Bronchial epithelial cell (primary cell): ENCODE measurements around the gene SEPTIN10. TPM values are rescaled to one million over a fixed set of nuclear protein-coding genes. Genes with fewer than 3 reads are reported as not detected.

Experiments used
- DNase-seq: peaks from one replicate; pipeline ENCODE4 v3.0.0-alpha.2; 2010; ENCODE audit warnings: low read depth
- FAIRE-seq: peaks from 2 replicates; lab custom pipeline; 2011; peaks lifted over from hg19 to GRCh38; lab: Jason Lieb, UNC
- H3K27me3 ChIP-seq: 2 replicates; pipeline ENCODE4 v1.5.1; 2011; ENCODE audit warnings: low read length; ENCODE audit not compliant: control insufficient read depth, insufficient read depth
- H3K36me3 ChIP-seq: 2 replicates; pipeline ENCODE4 v1.5.1; 2011; ENCODE audit warnings: low read length; ENCODE audit not compliant: control insufficient read depth, insufficient read depth
- H3K4me3 ChIP-seq: 2 replicates; pipeline ENCODE4 v1.5.1; 2011; ENCODE audit warnings: mild to moderate bottlenecking, low read depth, low read length, control low read depth
- total RNA-seq: library from RNA; depleted of rRNA; stranded (reverse); fragments of >200 nt; gene quantifications from 2 replicates; pipeline ENCODE4 v1.2.1, GENCODE V29; 2014
- TF ChIP-seq, protein P1 (sequence below): IDR thresholded peaks from 2 replicates; pipeline ENCODE4 v1.5.1; 2011; ENCODE audit warnings: mild to moderate bottlenecking, moderate library complexity, low read length, control low read depth, inconsistent platforms; ENCODE audit not compliant: insufficient read depth, severe bottlenecking

The SEPTIN10 gene
- total RNA-seq, 1 donor from 2014 or later: 62.4 TPM

- FAIRE-seq (no peak), DNase-seq (no peak)
- H3K36me3 ChIP-seq: no peaks in the 10 kb centered on the region
- no peak overlapping the region for H3K4me3 ChIP-seq
- peaks cover 1% of the 10 kb centered on the region for H3K27me3 ChIP-seq
- TF ChIP-seq, protein P1, sequence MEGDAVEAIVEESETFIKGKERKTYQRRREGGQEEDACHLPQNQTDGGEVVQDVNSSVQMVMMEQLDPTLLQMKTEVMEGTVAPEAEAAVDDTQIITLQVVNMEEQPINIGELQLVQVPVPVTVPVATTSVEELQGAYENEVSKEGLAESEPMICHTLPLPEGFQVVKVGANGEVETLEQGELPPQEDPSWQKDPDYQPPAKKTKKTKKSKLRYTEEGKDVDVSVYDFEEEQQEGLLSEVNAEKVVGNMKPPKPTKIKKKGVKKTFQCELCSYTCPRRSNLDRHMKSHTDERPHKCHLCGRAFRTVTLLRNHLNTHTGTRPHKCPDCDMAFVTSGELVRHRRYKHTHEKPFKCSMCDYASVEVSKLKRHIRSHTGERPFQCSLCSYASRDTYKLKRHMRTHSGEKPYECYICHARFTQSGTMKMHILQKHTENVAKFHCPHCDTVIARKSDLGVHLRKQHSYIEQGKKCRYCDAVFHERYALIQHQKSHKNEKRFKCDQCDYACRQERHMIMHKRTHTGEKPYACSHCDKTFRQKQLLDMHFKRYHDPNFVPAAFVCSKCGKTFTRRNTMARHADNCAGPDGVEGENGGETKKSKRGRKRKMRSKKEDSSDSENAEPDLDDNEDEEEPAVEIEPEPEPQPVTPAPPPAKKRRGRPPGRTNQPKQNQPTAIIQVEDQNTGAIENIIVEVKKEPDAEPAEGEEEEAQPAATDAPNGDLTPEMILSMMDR: no peak
These were observed 115.6 kb downstream of the SEPTIN10 start for GRCh38 chr2:109497911-109498870.

GRCh38 chr2:109497463-109497862 lies 116.3 kb downstream of the SEPTIN10 start:
- FAIRE-seq: no peak
- no peak overlapping the region for H3K4me3 ChIP-seq
- no peaks in the 10 kb centered on the region for H3K36me3 ChIP-seq
- peaks cover 1% of the 10 kb centered on the region for H3K27me3 ChIP-seq
- no peak for DNase-seq
- TF ChIP-seq, protein P1: no peak

DNA sequence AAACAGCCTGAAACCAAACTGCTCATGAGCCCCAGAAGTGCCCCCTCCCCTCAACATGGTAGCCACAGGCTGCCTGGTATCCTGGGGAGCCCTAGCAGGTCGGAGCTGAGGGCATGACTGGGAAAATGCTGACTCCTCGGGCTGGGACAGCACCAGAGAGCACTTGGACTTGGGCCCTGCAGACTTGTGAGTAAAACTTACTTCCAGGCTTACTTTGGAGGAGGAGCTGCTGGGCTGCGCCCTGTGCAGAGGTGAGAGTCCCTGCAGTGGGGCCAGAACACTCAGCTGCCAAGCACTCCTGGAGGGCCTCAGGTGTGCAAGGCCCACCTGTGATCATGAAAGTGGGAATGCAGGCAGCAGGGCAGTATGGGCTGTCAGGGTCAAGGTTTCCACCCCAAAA lies 119.4 kb downstream of the SEPTIN10 start:
- H3K4me3 ChIP-seq: no peak overlapping the region
- no peaks in the 10 kb centered on the region for H3K36me3 ChIP-seq
- DNase-seq (no peak), FAIRE-seq (peak; percentile 13)
- TF ChIP-seq, protein P1: no peak
- H3K27me3 ChIP-seq: peaks cover 5% of the 10 kb centered on the region

DNA sequence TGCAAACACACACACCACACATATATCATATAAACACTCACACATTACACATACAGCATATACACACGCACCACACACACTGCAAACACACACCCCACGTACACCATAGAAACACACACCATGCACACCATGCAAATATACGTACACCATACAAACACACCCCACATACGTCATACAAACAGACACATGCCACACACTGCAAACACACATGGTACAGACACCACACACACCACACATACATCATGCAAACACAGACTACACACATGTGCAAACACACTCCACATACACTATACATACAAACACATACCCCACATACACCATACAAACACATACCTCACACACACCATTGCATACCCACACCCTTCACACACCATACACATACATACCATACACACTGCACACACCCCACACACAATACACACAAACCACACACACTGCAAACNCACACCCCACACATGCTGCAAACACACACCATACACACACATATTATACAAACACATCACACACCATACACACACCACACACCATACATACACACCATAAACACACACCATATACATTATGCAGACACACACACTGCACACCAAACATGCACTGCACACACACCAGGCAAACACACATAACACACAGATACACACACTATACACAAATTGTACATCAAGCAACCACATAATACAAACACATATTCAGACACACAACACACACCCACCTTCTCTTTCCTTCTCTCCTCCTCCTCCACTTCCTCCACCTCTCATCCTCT lies 120.4 kb downstream of the SEPTIN10 start:
- TF ChIP-seq, protein P1: no peak
- no peak for DNase-seq
- Histone ChIP-seq H3K27me3 (peaks cover 5% of the 10 kb centered on the region), H3K36me3 (no peaks in the 10 kb centered on the region), H3K4me3 (no peak overlapping the region)
- no peak for FAIRE-seq

Other genes starting within 250 kb of the SEPTIN10 start
- 48.4 and 63.5 TPM in 2 replicates for gene SOWAHC, start 398 bp upstream of the SEPTIN10 start, total RNA-seq
- 23.8 and 39.5 TPM in 2 replicates for gene RGPD5, start 180.3 kb upstream of the SEPTIN10 start, total RNA-seq